Prostate gland (tissue), 2 donors: ENCODE data around the gene ARHGDIG. TPM values are rescaled to one million over a fixed set of nuclear protein-coding genes. Genes with fewer than 3 reads are reported as not detected.

Experiments
- DNase-seq: peaks from one replicate; pipeline ENCODE4 v3.0.0-alpha.2; 2019; ENCODE audit warnings: low spot score
- H3K27ac ChIP-seq, 2 donors: fragments of 200-600 bp; sonication (generic); 2 replicates each; pipeline ENCODE4 v1.5.1; 2017 to 2019
- H3K27me3 ChIP-seq: fragments of 200-600 bp; sonication (generic); replicated peaks from 2 replicates; pipeline ENCODE4 v1.5.1; 2019; ENCODE audit not compliant: insufficient read depth
- H3K36me3 ChIP-seq, 2 donors: fragments of 200-600 bp; sonication (generic); 1 replicate in 1 of 2; 2 replicates in 1 of 2; pipeline versions ENCODE4 v1.5.1 to v1.8.1; 2017 to 2019
- H3K4me1 ChIP-seq: fragments of 200-600 bp; sonication (generic); replicated peaks from 2 replicates; pipeline ENCODE4 v1.5.1; 2019
- H3K4me3 ChIP-seq, 2 donors: fragments of 200-600 bp; sonication (generic); 2 replicates each; pipeline ENCODE4 v1.5.1; 2017 to 2019
- H3K9me3 ChIP-seq: fragments of 200-600 bp; sonication (generic); 2 replicates; pipeline ENCODE4 v1.5.1; 2017
- POLR2A ChIP-seq: fragments of 450-650 bp; IDR thresholded peaks from one replicate; pipeline ENCODE4 v1.6.1; 2016; ENCODE audit warnings: antibody characterized with exemption, mild to moderate bottlenecking
- POLR2AphosphoS5 ChIP-seq: sonication (generic); formaldehyde crosslinking; IDR thresholded peaks from one replicate; pipeline ENCODE4 v1.6.1; 2017; ENCODE audit warnings: antibody characterized with exemption
- WGBS: methylation state at CpG from one replicate; pipeline ENCODE4 v1.1.5; 2018; 5-methylcytosine and 5-hydroxymethylcytosine counted together
- intact Hi-C: fragments of 100-400 bp; cut with DNase I; formaldehyde crosslinking; loops from one replicate; pipeline ENCODE4 v1.14.2; 2022
- total RNA-seq, 2 donors: library from RNA; depleted of rRNA; stranded (reverse); fragments of >200 nt; gene quantifications; one replicate each; pipeline ENCODE4 v1.1.0, GENCODE V29; 2016
- TF ChIP-seq, protein P1 (sequence below), 4 experiments: fragments of 200-600 bp in 2 of 4; fragments of 450-650 bp in 2 of 4; sonication (generic) in 2 of 4; IDR thresholded peaks; 1 replicate in 3 of 4; 2 replicates in 1 of 4; pipeline ENCODE4 v1.5.1; 2016 to 2019; ENCODE audit warnings: antibody characterized with exemption in 4 of 4, mild to moderate bottlenecking in 2 of 4, moderate library complexity in 2 of 4

Gene ARHGDIG
- total RNA-seq, 2 donors from 2014 or later = 0.41 to 7.0 TPM

DNA sequence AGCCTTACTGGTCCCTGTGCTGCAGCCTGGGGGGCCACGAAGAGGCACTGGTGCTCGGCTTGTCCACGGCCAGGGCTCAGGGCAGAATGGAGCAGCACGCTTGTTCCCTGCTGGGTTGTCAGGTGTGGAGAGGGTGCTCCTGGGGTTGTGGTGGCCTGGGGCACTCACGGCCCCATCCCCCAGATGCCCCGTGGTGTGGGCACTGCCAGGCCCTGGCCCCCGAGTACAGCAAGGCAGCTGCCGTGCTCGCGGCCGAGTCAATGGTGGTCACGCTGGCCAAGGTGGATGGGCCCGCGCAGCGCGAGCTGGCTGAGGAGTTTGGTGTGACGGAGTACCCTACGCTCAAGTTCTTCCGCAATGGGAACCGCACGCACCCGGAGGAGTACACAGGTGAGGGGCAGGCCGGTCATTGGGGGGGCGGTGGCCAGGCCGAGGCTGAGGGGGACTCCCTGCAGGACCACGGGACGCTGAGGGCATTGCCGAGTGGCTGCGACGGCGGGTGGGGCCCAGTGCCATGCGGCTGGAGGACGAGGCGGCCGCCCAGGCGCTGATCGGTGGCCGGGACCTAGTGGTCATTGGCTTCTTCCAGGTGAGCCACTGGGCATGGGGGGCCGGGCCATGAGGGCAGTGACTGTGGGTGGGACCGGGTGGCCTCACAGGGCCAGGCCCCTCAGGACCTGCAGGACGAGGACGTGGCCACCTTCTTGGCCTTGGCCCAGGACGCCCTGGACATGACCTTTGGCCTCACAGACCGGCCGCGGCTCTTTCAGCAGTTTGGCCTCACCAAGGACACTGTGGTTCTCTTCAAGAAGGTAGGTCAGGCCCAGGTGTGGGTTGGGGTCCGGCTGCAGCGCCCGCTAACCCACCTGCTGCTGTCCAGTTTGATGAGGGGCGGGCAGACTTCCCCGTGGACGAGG lies 4.1 kb downstream of the ARHGDIG start:
- Histone ChIP-seq H3K4me1 (peaks cover 5% of the 10 kb centered on the region), H3K4me3 (no peak overlapping the region), H3K27me3 (peaks cover 6% of the 10 kb centered on the region), H3K9me3 (no peaks in the 10 kb centered on the region), H3K27ac (no peak overlapping the region), H3K36me3 (no peaks in the 10 kb centered on the region)
- DNase-seq = no peak
- TF ChIP-seq, protein P1, sequence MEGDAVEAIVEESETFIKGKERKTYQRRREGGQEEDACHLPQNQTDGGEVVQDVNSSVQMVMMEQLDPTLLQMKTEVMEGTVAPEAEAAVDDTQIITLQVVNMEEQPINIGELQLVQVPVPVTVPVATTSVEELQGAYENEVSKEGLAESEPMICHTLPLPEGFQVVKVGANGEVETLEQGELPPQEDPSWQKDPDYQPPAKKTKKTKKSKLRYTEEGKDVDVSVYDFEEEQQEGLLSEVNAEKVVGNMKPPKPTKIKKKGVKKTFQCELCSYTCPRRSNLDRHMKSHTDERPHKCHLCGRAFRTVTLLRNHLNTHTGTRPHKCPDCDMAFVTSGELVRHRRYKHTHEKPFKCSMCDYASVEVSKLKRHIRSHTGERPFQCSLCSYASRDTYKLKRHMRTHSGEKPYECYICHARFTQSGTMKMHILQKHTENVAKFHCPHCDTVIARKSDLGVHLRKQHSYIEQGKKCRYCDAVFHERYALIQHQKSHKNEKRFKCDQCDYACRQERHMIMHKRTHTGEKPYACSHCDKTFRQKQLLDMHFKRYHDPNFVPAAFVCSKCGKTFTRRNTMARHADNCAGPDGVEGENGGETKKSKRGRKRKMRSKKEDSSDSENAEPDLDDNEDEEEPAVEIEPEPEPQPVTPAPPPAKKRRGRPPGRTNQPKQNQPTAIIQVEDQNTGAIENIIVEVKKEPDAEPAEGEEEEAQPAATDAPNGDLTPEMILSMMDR (IDR thresholded peaks at IDR 0.05) = no peak
- no peak for TF ChIP-seq POLR2AphosphoS5
- TF ChIP-seq POLR2A = no peak
- intact Hi-C loops = no loop called here
- WGBS = 92% methylated on average over 48 of the region's 52 CpGs

DNA sequence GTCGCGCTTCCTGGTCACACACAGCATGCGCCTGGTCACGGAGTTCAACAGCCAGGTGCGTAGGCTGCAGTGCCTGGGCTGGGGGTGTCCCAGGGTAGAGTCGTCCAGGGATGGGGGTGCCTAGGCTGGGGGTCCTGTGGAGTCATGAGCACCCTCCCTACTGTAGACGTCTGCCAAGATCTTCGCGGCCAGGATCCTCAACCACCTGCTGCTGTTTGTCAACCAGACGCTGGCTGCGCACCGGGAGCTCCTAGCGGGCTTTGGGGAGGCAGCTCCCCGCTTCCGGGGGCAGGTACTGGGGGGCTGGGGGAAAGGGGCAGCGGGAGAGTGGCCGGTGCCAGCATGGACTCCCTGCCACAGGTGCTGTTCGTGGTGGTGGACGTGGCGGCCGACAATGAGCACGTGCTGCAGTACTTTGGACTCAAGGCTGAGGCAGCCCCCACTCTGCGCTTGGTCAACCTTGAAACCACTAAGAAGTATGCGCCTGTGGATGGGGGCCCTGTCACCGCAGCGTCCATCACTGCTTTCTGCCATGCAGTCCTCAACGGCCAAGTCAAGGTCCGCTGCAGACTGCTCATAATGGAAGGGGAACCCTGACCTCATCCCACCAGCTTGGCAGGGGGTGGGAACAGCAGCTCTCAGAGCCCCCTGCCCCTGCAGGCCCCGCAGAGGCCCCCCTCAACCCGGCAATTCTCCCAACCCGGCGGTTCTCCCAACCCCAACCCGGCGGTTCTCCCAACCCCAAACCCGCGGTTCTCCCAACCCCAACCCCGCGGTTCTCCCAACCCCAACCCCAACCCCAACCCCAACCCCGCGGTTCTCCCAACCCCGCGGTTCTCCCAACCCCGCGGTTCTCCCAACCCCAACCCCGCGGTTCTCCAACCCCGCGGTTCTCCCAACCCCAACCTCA lies 5.0 kb downstream of the ARHGDIG start:
- 93% methylated on average over 46 of the region's 48 CpGs for WGBS
- DNase-seq = no peak
- no peak for TF ChIP-seq POLR2AphosphoS5
- TF ChIP-seq, protein P1 (IDR thresholded peaks at IDR 0.05) = no peak
- TF ChIP-seq POLR2A = no peak
- H3K27ac ChIP-seq = no peak overlapping the region
- no peaks in the 10 kb centered on the region for H3K9me3 ChIP-seq
- H3K27me3 ChIP-seq = peaks cover 6% of the 10 kb centered on the region
- H3K4me3 ChIP-seq = no peak overlapping the region
- intact Hi-C loops = no loop called here
- peaks cover 5% of the 10 kb centered on the region for H3K4me1 ChIP-seq
- peaks cover 3 to 6% of the 10 kb centered on the region in 2 donors for H3K36me3 ChIP-seq

DNA sequence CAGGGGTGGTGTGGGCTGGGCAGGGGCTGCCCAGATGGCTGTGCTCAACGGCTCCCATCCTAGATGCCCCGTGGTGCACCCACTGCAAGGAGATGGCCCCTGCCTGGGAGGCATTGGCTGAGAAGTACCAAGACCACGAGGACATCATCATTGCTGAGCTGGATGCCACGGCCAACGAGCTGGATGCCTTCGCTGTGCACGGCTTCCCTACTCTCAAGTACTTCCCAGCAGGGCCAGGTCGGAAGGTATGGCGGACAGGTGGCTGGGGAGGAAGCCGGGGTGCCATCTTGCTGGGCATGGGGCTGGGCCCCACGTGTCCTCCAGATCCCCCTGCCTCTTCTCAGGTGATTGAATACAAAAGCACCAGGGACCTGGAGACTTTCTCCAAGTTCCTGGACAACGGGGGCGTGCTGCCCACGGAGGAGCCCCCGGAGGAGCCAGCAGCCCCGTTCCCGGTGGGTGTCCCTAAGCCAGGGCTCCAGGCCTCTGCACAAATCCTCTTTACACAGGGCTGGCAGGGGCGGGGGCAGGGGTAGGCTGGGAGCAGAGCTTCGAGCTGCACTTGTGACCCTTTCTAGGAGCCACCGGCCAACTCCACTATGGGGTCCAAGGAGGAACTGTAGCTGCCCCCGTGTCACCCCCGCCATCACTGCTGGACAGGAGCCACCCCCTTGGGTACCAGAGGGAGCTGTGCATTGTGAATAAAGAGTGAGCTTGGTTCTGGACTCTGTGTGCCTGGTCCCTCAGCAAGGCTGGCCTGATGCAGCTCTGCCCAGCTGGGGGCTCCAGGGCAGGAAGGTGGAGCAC lies 6.3 kb downstream of the ARHGDIG start:
- 90% methylated on average over 22 of the region's 22 CpGs for WGBS
- intact Hi-C loops = no loop called here
- Histone ChIP-seq H3K27ac (no peak overlapping the region), H3K27me3 (peaks cover 1% of the 10 kb centered on the region), H3K4me1 (no peaks in the 10 kb centered on the region), H3K9me3 (no peaks in the 10 kb centered on the region), H3K36me3 (peaks cover 5 to 6% of the 10 kb centered on the region in 2 donors), H3K4me3 (no peak overlapping the region)
- DNase-seq = no peak
- no peak for TF ChIP-seq POLR2A
- TF ChIP-seq POLR2AphosphoS5 = no peak
- TF ChIP-seq, protein P1 (IDR thresholded peaks at IDR 0.05) = no peak

DNA sequence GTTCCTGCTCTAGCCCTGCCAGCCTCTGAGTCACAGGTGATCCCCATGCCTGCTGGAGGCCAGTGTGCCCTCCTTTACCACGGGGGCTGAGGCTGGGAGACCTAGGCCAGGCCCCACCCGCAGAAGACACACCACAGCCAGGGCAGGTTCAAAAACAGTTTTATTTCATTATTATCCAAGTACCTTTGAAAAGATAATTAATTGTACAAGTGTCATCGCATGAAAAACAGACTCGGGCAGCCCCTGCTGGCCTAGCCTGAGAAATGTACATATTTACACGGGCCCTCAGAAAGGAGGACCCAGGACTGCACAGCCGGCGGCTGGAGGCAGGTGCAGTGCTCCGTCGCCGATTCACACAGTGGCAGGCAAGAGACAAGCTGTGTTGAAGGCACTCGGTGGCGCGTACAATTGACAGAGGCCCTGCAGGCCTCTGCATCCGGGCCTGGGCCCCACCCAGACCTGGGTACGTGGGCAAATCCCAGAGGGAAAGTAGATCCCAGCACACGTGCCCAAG lies 7.0 kb downstream of the ARHGDIG start:
- no peak for DNase-seq
- intact Hi-C loops = no loop called here
- H3K4me3 ChIP-seq = no peak overlapping the region
- no peaks in the 10 kb centered on the region for H3K4me1 ChIP-seq
- WGBS = 72% methylated on average over 16 of the region's 16 CpGs
- no peaks in the 10 kb centered on the region for H3K9me3 ChIP-seq
- no peak overlapping the region for H3K27ac ChIP-seq
- no peaks in the 10 kb centered on the region for H3K27me3 ChIP-seq
- TF ChIP-seq, protein P1 (IDR thresholded peaks at IDR 0.05) = no peak
- TF ChIP-seq POLR2AphosphoS5 = no peak
- no peak for TF ChIP-seq POLR2A
- peaks cover 5 to 6% of the 10 kb centered on the region in 2 donors for H3K36me3 ChIP-seq
